NCI-H146 treated with DMSO at 0.1 percent for 48 hours (cell line): Measurements from ENCODE around the gene KCNJ15.
"Not testable (repeated sequence)": the region's sequence is repeated elsewhere in the genome, so short reads cannot be mapped to it uniquely, and the experiment has no call there.

Experiments used
- DNase-seq: peaks from one replicate; lab custom pipeline; 2025; ENCODE audit not compliant: unreplicated experiment; lab: John Stamatoyannopoulos, UW

The KCNJ15 gene

DNA sequence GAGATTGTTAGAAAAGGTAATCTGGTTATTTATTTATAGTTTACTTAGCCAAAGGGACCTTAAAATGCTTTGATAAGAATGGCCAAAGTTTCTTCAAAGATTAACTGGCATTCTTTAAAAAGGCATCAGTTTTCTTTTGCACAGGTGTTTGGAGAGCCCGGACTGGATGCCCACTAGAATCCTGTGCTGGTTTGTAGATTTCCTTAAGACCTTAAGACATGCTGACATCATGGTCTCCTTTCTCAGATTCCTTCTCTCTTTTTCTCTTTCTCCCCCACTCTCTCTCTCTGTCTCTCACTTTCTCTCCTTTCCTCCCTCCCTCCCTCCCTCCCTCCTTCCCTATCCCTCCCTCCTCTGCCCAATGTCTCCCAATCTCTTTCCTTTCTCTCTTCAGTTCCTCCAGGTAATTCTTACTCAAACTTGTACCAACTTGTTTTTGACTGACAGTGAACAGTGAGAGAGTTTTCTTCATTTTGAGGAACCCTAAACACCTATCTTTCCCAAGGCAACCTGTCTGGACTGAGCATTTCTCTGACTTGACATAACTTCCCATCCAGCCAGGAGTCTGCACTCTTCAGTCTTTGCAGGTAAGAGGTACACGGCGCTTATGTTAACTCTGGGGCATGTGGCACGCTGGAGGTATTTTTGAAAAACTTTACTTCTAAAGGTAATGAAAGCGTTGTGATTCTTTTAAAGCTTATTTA is at the start of gene KCNJ15:
Gene KCNJ15, plus strand, starts transcription at position 393 of the 704 bp plus-strand sequence. CDS start 42,271 bp downstream, outside the sequence.
- DNase-seq: no peak

DNA sequence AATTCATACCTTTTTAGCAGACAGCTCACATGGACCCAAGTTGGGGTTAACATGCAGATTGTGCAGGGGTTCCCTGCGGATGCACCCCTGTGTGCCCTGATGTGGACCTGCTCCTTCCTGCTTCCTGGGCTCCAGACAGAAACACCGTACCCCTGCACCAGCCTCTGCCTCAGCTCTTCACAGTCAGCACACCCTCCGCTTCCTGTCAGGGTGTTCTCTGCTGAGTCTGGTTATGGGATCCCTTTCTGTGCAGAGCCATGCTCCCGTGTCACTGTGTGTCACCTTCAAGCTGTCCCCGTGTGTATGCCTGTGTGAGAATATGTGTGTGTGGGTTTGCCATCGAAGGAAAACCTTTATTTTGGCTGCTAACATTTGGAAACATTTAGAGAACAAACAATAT is 48.7 kb upstream of the KCNJ15 start:
- no peak for DNase-seq

DNA sequence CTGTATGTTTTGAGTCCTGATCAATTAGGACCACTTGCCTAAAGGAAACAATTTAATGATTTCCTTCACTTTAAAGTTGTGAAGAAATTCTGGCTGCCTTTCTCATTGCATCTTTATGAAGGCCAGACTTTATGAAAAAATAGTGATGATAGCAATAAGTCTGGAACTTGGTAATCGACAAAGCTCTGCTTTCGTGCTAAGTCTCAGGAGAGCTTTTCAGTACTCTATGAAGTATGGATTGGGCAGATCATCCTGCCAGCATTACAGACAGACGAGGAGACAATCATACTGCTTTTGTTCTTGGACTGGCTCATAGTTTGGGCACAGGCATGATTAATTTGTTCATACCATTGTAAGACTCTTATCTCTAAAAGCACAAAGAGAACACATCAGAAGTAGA is 45.5 kb upstream of the KCNJ15 start:
- no peak for DNase-seq

DNA sequence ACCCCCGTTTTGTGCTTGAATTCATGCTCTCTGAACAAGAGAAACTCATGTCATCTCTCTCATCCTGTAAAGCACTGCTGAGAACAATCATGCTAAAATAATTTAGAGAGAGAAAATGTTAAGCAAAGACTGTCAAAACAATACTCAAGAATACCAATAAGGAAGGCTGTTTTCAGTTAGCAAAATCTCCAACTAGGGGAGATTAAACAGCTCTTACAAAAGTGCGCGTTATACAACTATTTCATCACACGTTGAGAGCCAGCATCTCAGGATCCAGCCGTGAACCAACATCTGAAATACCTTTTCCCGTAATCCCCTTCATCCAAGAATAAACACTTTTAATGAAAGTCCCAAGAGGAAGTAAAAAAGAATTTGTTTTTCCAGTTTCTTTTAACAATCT is 44.1 kb upstream of the KCNJ15 start:
- no peak for DNase-seq

DNA sequence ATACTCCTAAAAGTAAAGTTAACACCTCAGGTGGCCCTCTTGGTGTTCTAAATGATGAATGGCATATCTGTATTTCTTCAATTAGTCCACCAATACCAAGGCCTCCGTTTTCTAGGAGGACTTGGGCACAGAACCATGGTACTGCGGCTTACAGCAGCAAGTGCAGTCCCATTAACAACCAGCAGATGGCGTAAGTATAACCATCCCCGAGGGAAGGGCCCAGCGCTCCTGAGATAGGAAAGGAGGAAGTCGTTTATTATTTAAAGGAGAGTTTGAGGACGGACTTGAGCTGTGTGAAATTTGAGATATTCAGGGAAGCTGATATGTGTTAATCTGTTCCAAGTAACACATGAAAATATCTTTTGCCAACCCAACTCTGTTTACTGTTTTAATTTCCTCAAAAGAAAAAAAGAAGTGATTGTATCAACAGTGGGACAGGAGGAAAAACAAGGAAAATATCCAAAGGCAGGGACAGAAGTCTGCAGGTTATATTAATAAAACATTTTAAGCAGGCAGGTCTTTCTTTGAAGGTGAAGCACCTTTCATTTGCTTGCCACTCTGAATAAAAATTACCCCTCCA is 37.7 kb upstream of the KCNJ15 start:
- peak; percentile 4 for DNase-seq

DNA sequence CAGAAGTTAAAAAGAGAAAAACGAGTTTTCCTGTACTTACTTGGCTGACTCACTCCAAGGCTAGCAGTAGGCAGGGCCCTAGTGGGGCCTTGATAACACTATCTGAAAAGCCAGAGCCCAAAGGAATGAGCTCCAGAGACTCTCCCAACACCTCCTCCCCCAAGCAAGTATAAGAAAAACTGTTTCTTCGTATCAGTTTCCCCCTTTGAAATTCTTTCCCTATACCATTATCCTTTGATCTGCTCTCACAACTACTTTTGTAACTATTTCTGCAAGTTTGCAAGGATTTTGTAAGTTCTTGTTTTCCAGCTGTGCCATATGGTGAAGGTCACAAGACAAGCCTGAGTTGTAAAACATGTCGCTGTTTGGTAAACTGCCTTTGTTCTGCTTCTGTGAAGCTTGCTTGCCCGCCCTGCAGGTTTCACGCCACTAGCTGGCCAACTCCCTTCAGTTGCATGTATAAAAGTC is 36.5 kb upstream of the KCNJ15 start:
- no peak for DNase-seq

DNA sequence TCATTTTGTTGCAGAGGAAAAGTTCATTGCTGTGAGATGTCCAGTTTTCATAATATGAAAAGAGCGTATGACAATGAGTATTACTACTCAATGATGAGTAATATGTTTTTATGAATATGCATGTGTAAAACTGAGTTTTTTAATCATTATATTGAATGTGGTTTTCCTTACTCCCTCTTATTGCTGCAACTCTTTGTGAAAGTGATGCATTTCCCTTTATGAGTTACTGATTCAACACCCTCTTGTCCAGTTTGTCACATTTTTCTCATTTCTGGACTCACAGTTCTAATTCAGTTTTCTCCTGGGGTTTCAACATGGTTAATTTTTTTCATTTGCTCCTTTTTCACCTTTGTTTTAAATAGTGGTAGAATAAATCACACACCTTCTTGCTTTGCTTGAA is 35.2 kb upstream of the KCNJ15 start:
- no peak for DNase-seq

DNA sequence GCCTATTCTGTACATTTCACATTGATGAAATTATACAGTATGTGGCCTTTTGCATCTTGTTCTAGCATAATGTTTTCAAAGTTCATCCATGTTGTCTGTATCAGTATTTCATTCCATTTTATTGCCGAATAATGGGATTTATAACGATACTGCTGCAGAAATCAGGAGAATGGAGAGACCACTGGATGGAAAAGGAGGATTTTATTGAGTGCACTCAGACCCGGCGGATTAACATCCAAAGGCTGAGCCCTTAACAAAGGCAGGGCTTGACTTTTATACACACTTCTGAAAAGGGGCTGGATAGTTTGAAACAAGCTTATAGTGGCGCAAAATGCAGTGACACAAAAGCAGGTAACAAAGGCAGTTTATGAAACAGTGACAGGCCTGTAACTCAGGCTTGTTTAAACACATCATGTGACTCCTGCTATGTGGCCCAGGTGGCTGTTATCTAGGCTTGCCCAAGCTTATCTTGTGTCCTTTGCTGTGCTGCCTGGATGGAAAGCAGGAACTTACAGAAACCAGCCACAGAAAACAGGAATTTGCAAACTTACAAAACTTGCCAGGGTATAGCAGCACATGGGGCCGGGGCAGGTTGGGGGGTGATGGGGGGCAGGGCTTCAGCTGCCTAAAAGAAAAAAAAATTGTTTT is 32.8 kb upstream of the KCNJ15 start:
- DNase-seq: no peak

DNA sequence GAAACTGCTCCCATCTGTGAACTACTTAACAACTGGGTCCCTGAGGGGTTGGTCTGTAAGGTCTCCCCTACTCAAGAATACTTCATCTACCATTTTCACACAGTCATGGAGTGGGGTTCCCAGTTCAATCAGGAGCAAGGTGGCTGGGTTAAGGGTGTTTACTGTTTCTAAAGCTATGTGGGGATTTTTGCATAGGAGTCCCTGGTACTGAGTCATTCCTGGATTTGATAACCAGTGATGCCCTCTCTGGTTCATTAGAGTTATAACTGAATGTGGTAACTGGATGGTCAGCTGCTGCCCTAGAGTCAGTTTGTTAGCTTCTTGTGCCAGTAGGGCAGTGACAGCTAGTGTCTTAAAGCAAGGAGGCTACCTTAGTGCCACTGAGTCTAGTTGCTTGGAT is 29.4 kb upstream of the KCNJ15 start:
- no peak for DNase-seq

DNA sequence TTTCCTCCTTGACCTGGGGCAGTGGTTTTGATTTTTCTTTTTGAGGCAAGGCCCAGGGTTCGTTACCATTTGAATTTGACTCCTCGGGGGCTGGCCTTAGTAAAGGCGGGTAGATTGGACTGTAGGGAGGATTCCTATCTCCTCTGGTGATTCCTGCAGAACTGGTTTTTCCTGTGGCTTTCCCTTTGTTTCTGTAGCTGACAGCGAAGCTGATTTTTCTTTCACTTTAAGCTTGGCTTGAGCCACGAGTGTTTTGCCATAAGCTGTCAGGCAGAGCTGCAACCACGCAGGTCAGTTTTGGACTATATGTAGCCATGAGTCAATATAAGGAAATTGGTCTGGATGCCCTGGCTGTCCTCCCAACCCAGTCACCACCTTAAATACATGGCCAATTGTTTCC is 28.7 kb upstream of the KCNJ15 start:
- DNase-seq: no peak

DNA sequence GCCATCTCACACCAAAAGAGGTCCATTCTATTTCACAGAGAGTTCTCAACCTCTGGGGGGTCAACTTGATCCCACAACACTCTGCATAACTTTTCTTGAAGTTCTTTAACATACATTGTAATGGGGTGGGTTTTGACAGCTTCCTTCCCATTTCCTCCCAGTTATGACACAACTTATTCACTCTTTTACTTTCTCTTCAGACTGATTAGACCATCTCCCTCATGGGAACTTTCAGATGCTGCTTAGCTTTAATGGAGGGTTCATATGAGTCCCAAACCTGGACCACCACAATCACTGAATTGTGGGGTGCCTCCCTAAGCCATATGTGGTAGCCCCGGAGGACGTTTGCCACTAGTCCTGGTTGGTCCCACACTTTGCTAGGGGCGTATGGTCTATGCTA is 28.3 kb upstream of the KCNJ15 start:
- no peak for DNase-seq

DNA sequence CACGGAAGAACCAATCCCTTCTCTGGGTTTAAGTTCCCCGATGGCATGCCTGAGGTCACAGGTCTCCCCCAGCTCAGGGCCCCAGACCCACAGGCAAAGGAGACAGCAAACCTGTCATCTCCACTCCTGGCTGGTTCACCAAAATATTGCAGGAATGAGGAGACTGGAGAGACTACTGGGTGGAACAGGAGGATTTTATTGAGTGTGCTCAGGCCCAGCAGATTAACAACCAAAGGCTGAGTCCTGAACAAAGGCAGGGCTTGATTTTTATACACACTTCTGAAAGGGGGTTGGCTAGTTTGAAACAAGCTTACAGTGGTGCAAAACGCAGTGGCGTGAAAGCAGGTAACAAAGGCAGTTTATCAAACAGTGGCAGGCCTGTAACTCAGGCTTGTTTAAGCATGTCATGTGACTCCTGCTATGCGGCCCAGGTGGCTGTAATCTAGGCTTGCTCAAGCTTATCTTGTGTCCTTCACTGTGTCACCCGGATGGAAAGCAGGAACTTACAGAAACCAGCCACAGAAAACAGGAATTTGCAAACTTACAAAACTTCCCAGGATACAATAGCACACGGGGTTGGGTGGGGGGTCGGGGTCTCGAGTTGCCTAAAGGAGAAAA is 27.4 kb upstream of the KCNJ15 start:
- DNase-seq: no peak

DNA sequence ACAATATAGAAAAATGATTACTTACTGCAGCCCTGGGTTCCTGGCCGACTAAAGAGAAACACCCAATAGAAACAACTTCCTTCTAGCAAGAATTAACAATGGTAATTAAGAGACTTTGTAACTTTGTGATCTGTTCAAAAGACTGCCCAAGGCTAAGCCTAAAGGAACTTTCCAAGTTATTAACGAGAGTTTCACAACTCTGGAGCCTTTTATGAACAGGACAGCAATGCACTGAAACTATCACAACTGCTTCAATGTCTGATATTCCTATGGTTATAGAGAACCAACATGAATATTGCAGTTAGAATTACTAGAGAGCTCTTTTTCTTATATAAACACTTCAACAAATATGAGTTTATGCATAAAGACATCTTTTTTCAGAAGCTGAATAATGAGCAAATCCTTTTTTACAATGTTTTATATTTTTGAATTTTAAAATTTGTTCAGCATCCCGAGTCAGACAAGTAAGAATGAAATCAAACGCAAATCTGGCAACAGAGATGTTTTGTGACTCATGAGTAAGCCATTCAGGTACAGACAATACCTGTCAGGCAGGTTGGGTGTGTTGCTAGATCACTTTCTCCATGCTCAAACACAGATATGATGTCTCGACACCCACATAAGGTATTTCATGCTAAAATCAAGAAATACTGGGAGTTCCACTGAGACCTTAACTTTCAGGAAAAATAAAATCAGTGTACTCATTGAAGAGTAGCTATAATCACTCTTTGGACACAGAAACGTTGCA is 22.2 kb upstream of the KCNJ15 start:
- DNase-seq: no peak

DNA sequence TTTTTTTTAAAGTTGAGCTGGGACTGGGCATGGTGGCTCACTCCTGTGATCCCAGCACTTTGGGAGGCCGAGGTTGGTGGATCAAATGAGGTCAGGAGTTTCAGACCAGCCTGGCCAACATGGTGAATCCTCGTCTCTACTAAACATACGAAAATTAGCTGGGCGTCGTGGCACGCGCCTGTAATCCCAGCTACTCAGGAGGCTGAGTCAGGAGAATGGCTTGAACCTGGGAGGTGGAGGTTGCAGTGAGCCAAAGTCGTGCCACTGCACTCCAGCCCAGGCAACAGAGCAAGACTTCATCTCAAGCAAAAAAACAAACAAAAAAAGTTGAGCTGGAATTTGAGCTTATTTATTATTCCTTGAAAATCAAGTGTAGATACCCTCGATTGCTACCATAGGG is 21.5 kb upstream of the KCNJ15 start:
- not testable (repeated sequence) for DNase-seq

DNA sequence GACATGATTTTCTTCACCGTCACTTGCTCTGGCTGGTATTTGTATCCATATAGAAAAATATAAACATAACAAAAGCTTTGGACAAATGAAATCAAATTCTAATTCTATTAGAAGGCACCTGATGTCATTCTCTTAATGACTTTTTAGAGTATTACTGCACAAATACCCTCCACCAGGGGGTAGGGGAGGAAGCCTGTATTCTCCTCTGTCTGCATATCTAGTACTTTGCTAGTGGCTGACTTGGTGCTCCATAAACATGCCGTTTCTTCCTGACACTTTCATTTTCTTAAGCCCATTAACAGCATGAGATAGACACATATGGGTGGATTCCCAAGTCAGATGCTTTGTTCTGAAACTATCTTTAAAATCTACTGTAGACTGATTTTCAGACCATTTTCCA is 20.6 kb upstream of the KCNJ15 start:
- no peak for DNase-seq

DNA sequence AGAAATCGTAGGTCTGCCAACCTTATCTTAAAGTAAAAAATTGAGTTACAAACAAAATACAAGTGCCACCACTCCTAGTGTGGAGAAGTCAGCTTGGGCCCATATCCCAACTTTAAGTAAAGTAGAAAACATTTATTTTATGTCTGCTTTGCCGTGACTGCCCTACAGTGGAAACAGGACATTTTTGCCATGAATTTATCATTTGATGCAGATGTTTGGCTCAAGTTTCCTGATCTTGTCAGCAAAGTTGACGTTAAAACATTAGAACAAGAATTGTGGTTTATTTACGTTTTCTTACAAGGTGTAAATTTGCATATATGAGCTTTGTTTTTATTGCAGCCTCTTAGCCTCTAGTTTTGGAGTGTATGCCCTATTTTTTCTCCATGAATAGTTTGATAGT is 17.1 kb upstream of the KCNJ15 start:
- DNase-seq: no peak

DNA sequence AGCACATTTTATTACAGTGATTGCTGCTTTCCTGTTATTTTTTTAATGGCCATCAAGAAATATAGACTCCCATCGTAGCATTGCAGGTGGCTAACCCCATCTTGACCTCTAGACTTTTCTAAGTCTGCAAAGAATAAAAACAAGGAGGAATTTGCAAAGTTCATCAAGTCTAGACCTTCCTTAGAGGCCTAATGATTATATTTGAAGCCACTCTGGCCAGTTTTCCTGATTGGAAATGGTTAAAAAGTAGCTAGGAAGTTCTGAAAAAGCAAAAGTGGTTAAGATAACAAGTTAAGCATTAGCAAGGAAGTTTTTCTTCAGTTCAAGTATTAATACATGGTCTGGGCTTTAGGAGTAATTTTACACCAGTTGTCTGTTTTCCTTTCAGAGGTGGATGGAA is 16.7 kb upstream of the KCNJ15 start:
- DNase-seq: no peak

DNA sequence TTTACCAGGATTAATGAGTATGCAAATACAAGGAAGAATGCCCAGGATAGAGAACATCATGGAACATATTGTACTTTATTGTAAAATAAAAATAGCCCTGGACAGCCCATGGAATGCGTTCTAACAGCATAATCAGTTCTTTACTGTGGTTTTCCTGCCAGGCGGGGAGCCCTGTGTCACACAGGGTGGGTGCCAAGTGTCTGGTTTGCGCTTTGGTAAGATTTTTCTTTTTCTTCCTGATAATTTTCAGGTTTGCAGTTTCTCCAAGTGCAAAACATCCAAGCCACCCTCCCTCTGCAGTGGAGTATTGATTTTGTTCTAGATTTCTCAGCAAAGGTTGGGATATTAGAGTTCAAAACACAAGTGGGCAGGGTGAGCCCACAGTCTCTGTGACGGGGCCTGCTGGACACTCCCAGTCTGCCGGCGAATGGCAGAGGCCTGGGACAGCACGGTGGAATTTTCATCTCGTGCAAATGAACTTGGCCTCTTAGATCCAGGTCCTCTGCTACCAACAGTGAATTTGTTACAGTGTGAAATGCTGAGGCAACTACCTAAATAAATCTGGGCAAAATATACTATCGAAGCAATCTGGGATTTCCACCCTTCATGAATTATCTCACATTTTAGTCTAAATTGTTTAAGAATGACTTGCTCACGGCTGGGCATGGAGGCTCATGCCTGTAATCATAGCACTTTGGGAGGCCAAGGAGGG is 15.6 kb upstream of the KCNJ15 start:
- DNase-seq: no peak

DNA sequence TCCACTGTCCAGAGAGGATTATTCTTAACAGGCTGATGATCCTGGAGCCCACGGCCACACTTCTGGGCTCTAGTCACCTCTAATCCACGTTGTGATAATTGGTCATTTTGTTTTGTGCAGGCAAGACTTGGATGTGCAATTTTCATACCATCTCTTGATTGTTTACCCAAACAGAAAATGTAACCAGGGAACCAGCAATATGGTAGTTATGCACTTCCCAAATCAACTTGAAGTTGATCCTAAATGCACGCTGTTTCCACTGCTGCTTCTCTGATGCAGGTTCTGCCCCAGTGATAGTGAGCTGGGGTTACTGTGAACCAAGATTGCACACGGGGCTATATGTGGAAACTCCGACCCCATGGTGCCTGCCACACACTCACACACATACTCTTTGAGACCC is 14.7 kb upstream of the KCNJ15 start:
- no peak for DNase-seq

DNA sequence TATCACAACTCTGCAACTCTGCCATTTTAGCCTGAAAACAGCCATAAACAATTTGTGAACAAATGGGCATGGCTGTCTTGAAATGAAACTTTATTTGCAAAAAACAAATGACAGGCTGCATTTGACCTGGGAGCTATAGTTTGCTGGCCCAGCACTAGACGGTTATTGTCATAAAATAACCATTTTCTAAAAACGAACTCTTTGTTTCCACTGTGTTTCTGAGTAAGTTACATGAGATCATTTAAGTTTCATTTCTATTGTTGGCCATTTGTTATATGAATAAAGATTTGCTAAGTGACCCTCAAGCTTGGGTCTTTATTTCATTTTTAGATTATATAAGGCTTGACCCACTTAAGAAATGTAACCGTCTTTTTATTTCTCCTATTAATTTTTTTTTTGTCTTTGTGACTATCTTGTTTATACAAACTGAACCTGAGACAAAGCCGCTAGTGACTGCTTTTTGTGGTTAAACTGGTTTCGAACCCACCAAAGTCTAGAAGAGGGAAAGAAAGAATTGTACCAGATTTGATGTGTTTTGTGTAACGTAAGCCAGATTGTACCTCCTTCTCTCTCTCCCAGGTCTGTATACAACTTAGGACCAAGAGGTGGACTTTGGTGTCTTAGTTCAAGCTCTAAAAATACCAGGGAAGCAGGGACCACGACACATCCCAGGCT is 12.9 kb upstream of the KCNJ15 start:
- DNase-seq: no peak
